ENCODE results near the gene TINAGL1. TPM values are rescaled to one million over a fixed set of nuclear protein-coding genes. Genes with fewer than 3 reads are reported as not detected.

The TINAGL1 gene
- total and polyA plus RNA-seq, 2 of the 13 experiments (the other 11 are each of a cell fraction or from before 2014, with no cell fraction given), result 24.7 to 76.8 TPM

GRCh38 chr1:31548907-31549808, 27.2 kb upstream of the TINAGL1 start (continued):
- TF ChIP-seq ZNF281 (CRISPR knock-in tag; IDR thresholded peaks at IDR 0.05; ENCODE audit: borderline replicate concordance) (no peak; the same call in 1 of the 2 replicates), GABPA (IDR thresholded peaks at IDR 0.05; ENCODE audit: low read depth, low read length) (no peak), GABPA (CRISPR knock-in tag; IDR thresholded peaks at IDR 0.05; ENCODE audit: low read depth) (peak; percentile 23), PITX1 (CRISPR knock-in tag; IDR thresholded peaks at IDR 0.05) (0 out of 2 replicates have a peak, but pooled peaks have one; percentile 20), ZBTB42 (CRISPR knock-in tag; IDR thresholded peaks at IDR 0.05) (no peak; the same call in 1 of the 2 replicates), TFAP4 (IDR thresholded peaks at IDR 0.05; ENCODE audit: borderline replicate concordance, low read depth) (no peak), ZBTB14 (CRISPR knock-in tag; IDR thresholded peaks at IDR 0.05) (no peak), ZC3H4 (CRISPR knock-in tag; IDR thresholded peaks at IDR 0.05; ENCODE audit: borderline replicate concordance) (no peak), ZNF142 (CRISPR knock-in tag; IDR thresholded peaks at IDR 0.05) (no peak), ZNF136 (CRISPR knock-in tag; IDR thresholded peaks at IDR 0.05; ENCODE audit: low read depth) (no peak), ARID4A (CRISPR knock-in tag; IDR thresholded peaks at IDR 0.05; ENCODE audit: borderline replicate concordance) (peak; percentile 23; the same call in 1 of the 2 replicates), ZKSCAN8 (CRISPR knock-in tag; IDR thresholded peaks at IDR 0.05; ENCODE audit: borderline replicate concordance) (peak; percentile 73; the same call in 1 of the 2 replicates)

Measured in HepG2 (cell line).